ENCODE measurements around the gene ZNF438.

The ZNF438 gene

DNA sequence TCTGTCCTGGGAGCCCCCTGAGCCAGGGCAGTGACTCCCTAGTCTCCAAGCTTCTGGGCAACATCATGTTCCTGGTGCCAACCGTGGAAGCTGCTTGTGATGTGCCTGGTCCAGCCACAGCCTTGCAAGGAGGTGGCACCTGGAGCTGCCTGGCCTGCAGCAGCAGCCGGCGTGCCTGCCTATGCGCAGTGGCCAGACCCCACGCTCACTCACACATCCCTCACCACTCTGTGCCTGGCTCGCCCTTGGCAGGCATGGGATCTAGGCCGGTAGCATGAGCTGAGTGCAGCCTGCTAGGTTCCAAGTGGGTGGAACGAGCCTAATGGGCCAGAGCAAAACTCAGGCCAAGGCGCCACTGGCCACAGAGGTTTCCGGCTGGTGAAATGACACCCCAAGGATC lies 184.0 kb downstream of the ZNF438 start:
- DNase-seq (ENCODE audit: low read depth) = no peak

DNA sequence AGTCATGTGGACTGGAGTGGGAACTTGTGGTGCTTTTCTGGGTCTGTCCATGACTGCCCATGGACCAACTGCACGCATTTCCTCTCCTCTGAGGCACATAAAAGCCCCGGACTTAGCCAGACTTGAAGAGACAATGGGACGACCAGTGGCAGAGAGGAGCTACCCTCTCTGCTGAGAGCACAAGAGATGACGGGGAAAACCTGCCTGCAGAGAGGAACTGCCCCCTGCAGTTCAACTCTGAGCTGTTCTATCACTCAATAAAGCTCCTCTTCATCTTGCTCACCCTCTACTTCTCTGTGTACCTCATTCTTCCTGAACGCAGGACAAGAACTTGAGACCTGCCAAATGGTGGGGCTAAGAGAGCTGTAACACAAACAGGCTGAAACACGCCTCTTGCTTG lies 184.5 kb downstream of the ZNF438 start:
- DNase-seq (ENCODE audit: low read depth) = no peak

DNA sequence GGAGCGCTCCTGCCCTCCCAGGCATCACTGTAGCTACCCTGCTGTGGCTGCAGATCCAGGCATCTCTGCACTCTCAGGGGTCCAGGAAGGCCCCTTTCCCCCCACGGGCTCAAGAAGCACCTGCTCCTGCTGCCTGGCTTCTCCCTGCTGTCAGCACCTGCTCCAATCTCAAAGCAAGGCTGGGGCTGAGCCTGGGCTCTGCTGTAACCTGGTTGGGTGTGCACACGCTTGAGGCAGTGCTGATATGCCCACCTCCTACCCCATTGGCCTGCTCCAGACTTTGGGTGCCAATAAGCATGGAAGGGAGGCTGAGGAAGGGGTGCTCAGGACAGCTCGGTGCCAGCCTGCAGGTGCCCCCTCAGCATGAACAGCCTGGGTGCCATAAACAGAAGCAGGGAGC lies 185.0 kb downstream of the ZNF438 start:
- DNase-seq (ENCODE audit: low read depth) = no peak

DNA sequence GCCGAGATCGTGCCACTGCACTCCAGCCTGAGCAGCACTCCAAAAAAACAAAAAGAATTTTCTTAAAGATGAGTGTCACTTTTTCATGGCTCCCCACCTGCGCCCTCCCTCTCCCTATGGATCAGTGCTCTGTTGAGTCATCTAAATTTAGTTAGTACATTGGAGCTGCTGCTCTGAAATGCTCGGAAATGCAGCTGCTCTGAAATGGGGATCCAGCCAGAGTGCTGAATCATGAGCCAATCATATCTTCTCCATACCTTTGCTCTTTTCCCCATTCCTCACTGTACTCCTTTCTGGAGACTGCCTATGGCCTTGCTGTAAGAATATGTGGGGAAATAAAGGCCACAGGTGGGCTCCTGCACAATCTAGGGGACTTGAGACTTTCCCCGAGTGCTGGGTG lies 188.8 kb downstream of the ZNF438 start:
- DNase-seq (ENCODE audit: low read depth) = no peak

DNA sequence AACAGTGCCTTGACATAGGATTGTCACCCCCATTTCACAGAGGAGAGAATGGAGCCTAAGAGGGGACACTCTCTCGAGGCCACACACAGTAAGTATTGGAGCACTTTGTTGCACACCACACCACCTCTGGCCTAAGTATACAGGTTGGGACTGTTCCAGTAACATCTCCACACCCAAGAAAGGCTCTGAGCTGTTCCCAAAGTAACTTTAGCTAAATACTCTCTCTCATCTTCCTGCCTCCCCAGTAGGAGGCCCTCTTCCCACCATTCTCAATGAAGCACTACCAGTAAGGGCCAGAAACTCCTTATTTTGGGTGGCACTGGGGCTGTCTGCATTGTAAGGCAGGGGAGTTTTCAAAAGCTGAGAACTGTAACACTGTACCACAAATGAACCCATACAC lies 189.5 kb downstream of the ZNF438 start:
- no peak for DNase-seq (ENCODE audit: low read depth)

DNA sequence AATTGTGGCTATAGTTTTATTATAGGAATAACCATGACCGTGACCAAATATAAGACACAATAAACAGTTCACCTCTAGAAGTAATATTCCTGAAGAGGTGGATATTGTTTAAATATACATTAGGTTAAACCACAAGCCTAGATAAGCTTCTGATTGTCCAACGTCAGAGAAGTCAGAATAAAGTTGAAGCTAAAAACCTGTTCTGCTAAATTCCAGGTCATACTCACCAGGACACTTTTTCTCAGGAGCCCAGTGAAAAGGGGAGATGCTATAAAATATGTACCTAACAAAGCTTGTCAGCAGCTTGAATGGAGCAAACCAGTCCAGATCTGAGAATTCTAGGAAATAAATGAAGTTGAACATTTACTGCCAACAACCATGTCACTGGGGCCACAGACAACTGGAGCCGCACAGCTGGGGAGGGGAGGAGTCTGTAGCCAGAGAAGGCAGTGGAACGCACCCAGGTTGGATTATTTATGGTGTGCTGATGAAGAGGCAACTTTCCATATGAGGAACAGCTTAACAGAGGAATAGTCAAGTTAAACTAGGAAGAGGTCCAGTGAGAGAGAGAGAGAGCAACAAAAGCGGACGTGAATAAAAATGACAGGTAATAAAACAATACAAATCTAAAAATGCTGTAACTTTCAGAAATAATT lies 191.1 kb downstream of the ZNF438 start:
- no peak for DNase-seq (ENCODE audit: low read depth)

DNA sequence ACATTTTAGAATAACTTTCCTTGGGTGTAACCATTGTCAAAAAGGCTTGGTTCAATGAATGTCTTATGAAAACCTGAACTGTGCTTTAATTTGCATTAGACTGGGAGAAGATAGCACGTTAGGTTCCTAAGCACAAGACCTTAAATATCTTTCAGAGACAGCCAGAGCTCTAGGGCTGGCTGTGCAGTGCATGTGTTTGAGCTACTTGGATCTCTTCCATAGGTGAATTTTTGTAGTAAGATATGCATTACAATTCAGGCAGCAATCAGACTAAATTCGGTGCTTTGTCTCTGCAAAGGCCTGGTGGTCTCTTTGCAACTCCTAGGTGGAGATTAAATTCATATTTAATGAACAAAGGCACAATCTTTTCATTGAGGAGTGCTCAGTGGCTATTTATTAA lies 192.0 kb downstream of the ZNF438 start:
- DNase-seq (ENCODE audit: low read depth) = no peak

DNA sequence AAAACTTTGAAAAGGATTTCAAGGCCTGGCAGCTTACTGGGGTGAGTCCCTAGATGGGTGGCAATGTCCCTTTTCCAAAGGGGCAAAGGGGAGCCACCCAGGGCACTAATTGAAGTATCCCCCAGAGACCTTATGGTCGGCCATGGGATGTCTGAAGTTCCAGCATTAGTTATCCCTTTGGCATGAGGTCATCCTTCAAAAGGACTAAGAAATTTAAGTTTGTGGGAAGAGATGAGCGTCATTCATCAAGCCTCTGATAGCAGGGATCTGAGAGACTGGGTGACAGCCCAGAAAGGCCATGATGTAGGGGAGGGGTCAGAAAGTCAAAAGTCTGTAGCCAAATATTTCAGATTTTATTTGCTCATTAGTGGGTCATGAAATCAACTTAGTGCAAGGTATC lies 195.3 kb downstream of the ZNF438 start:
- DNase-seq (ENCODE audit: low read depth) = no peak

DNA sequence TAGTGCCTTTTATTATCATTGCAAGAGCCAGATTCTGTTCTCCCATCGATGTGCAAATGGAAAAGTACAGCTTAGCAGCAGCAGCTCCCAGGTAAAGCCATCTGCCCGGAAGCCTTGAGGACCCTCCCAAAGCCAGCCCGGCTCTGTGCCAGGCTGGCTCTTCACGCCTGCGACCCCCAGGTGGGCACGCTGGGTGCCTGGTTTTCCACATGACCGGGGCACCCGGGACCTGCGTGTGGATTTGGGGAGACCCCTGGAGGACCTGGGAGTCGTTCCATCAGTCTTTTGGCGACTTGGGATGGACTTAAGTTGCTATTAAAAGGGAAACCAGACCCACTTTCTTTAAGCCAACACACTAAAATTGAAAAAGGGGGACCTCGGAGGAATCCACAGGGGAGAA lies 196.5 kb downstream of the ZNF438 start:
- DNase-seq (ENCODE audit: low read depth) = no peak

DNA sequence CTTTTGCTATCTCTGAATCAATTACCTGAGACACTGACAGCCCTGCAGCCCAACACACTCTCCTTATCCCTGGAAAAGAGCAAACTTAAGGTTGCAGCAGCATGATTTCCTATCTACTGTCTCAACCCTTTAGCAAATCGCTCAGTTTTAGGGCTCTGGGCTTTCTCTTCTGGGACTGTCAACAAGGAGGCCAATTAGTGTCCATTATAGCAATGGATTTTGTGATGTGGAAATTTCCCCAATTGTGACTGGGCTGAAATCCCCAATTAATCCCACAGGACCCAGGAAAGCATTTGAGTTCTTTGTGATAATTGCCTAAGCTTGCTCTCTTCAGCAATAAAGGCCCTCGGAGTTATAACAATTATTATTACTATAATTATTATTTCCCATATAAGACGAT lies 197.0 kb downstream of the ZNF438 start:
- DNase-seq (ENCODE audit: low read depth) = no peak

DNA sequence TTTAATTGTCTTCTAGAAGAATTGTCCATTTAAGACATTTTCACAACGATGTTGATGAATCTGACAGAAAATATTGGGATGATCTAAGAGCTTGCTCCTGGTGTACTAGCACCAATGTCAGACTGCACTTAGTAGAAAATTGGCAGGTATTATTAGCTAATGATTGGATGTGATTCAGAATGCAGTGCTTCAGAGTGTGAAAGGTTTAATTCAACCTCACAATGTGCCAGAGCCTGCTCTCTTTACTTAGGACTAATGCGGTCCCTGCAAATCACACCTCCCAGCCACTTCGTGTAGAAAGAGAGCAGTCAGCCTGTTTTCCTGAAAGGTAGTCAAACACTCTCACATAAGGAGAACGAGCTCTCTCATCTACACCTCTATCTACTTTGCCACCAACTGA lies 197.5 kb downstream of the ZNF438 start:
- no peak for DNase-seq (ENCODE audit: low read depth)

DNA sequence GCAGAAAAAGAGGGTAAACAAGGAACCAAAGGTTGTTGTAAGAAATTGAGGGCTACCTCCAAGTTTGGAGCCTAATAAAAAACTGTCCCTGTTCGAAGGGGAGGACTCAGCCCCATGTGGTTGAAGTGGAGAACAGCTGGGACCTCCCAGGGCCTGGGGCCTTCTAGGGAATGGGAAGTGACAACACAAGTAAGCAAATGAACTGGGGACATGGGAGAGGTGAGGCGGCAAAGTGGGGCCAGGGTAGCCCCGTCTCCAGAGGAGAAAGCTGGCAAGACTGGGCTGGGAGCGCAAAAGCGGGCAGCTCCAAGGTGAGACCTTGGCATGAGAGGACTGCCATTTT lies 198.1 kb downstream of the ZNF438 start:
- DNase-seq (ENCODE audit: low read depth) = no peak

DNA sequence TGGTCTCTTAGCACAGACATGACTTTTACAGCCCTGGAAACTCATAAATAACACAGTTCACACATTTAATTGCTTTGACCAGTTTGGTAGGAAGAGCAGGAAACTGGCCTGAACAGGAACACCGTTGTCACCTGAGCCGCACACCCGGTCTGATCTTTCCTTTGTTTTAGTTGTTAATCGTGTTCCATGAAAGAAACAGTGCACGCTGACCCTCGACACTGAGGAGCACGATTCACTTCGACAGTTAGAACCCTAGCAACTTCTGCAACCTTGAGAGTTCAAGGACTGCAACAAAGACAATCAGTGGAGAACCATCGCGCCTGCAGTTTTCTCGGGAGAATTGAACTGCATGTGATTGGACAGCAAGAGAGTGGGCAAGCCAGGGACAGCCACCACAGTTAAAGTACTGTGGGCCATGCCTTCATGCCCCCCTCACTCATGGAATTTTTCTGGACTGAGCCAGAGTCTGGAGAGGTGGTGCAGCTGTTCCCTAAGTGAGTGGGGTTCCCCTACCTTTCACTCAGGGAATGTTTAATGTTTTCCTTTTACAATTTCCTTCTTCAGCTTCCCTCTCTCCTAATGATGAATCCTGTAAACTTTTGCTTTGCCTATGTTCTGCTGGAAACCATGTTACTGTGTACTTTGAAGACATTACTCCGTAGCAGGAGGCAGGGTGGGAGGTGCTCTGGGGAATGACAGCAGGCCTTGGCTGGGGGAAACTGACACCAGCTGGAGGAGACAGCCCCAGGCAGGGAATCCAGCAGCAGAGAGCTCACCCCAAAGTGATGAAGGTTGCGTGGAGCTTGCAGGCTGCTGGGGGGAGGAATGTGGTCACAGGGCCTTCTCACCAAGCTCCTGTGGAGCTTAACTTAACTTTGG lies 198.7 kb downstream of the ZNF438 start:
- DNase-seq (ENCODE audit: low read depth) = no peak

DNA sequence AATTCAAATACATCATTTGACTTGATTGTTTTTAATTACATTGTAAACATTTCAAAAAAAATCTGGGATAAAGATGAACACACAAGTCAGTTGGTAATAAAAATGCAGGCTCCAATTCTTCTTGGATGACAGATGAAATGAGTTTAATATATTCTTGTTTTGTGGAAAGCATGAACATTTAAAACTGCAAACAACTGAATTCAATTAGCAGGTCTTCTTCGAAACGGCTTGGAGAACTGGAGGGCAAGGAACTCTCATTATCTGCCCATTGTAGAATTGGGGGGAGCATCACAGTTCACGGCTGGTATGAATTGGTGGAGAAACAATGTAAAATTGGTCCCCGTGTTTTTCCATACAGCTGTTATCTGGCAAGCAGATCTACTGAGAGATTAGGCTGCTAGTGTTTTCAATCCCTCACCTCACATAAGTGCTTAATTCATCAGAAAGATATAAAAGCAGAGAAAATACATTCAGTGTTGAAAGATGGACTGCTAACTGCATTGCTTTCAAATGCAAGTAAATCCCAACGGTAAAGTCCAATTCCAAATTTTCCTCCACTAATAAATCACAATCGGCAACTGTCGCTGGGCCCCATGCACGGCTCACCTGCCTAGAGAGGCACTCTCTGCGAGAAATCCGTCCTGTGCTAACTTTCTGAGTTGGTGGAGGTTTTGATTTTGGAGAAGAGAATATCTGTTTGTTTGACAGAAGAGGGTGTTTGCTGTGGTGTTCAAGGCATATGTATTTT lies 199.5 kb downstream of the ZNF438 start:
- no peak for DNase-seq (ENCODE audit: low read depth)

DNA sequence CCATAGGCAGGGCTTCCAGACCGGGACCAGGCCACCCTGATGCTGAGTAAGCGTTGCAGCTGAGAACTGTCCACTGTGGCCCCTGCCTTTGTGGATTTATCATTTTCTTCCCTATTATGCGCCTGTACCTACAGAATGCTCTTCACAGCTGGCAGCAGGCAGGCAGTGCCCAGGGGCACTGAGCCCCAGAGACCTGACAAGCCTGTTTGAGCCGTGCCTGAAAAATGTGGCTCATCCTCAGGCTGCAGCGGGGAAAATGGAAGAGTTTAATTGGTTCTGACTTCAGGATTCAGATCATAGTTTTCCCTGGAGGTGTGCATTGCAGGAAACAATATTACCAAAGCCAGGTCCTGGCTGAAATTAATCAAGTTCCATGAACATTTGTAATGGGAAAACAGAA lies 200.2 kb downstream of the ZNF438 start:
- no peak for DNase-seq (ENCODE audit: low read depth)

DNA sequence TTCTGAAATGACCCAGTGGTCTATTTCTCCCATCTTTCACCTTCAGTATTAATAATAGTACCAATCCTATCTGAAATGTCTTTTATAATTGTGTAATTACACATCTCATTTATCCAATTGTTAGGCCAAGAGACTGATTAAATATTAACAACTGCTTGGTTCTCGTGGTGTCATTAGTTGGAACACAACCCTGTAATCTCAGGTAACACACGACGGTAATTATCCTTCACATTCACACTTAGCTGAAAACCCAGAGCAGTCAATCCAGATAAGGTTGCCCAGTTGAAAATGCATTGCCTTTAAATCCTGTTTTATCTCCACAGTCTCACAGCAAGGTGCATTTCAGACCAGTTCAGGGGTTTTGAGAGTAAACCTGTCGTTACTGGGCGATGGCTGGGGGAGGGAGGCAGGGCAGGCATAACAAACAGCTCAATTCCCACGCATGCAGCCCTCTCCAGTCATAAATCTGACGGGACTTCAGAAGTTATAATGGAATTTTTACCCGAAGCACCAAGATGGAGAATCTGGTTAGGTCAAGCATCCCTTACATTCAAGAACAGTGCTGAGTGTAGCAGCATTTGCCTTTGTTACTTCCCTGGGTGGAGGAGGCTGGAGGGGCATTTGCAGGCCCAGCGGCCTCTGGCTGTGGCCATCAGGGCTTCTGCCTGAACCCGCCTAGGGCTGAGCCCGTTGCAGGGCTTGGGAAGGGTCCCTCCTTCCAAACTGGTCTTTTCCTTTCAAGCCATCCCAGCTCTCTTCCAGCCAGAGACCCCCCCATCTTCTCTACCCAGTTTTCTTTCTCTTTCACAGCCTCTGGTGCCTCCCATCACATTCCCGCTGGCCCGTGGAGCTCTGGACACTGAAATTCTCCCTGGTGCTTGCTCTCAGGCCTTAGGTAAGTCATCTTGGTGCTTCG lies 201.1 kb downstream of the ZNF438 start:
- no peak for DNase-seq (ENCODE audit: low read depth)

DNA sequence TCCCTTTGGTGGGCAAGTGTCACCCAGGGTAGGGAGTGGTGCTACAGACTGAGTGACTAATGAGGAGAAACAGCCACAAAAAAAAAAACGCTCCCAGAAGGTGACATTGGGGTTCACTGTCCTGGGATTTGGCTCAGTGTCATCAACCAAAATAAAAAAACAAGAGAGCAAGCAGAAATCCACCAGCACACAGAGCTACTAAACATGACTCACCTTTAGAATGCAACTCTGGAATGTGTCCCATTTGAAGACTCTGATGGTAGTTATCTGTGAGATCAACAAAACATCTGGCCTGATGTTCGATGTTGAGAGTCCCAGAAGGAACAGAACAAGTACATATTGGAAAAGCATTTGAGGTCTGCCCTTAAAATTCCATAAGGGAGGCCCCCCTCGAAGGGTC lies 201.8 kb downstream of the ZNF438 start:
- no peak for DNase-seq (ENCODE audit: low read depth)

DNA sequence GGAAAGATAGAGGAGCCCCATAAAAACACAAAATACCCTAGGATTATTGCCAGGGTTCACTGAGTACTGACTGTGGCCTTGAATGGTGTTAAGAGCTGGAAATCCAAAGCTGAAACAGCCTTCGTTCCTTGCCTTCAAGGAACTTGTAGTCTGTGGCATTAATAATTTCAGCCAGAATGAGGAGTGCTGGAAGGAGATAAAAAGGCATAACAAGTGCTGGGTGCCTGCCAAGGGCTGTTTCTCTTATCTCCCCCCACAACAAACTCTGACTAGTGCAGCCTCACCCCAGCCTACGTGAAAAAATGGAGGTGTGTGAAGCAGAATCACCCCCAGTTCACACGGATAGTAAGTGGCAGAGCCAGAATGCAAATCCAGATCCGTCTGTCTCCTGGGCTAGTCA lies 203.0 kb downstream of the ZNF438 start:
- no peak for DNase-seq (ENCODE audit: low read depth)

DNA sequence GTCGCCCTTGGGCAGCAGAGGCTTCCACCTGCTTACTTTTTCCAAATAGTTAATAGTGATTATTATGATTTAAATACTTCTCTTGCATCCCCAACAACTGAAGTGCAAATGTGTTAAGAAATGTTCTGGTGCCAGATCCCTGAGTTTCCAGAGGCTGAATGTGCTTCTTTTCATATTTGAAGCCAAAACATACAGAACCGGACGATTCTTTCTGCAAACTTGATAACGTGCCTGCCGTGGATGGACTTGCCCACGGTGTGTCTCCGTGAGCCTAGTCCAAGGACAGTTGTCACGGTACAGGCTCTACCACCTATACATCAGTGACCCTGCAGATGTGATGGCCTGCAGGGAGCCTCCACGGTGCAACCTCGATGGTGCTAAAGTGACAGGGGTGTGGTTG lies 203.5 kb downstream of the ZNF438 start:
- DNase-seq (ENCODE audit: low read depth) = no peak

DNA sequence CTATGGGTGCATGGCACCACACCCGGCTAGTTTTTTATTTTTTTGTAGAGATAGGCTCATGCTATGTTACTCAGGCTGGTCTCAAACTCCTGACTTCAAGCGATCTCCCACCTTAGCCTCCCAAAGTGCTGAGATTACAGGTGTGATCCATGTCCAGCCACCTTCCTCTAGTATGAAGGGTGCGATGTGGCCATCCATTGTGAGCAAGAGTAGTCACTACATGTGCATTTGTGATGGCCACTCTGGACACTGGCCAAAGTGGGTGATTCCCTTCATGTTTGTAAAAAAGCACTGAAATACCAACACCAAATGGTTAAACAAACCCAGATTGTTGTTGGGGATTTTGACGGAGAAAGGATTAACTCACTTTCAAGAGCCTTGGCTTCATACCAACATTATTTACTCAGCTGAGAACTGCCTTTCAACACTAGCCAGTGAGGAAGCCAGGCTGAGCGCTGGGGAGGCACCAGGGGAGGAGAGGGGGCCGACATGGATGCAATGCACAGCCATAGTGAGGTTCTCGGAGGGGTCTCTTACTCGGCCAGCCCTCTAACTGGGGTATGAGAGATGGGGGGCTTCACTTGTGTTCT lies 204.0 kb downstream of the ZNF438 start:
- no peak for DNase-seq (ENCODE audit: low read depth)

DNA sequence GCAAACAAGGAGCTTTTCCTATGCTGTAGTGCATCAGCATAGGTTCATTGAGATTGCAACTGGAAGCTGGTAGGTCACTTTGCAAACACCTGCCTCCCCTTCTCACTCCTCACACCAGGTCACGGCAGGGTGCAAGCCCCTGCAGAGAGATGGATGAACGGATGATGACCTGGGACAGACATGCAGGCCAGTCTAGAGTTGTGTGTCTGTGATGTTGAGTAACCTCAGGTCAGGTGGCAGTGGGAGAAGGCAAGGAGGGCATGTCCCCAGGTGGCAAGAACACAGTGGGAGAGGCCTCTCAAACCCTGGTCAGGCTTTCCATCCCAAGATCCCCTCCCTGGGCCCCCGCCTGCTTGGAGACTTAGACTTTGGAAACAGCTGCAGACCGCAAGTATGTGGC lies 205.0 kb downstream of the ZNF438 start:
- no peak for DNase-seq (ENCODE audit: low read depth)

DNA sequence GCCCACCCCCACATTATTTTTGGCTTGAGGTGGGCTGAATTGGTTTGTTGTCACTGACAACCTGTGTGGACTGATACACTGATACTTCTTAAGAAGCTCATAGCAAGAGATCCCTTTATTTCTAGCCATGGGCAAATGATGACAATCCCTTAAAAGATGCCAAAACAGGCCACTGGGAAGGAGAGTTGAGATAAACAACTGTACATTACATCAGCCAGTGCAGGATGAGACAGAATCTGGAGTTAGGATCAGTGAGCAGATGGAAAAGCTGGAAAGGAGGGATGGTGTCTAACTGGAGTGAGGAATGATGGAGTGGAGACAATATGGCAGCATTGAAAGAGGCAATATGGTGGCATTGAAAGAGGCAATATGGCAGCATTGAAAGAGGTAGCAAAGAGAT lies 206.2 kb downstream of the ZNF438 start:
- no peak for DNase-seq (ENCODE audit: low read depth)

Measured in GM04503 (cell line).